ENCODE measurements around the gene HAUS8.

DNA sequence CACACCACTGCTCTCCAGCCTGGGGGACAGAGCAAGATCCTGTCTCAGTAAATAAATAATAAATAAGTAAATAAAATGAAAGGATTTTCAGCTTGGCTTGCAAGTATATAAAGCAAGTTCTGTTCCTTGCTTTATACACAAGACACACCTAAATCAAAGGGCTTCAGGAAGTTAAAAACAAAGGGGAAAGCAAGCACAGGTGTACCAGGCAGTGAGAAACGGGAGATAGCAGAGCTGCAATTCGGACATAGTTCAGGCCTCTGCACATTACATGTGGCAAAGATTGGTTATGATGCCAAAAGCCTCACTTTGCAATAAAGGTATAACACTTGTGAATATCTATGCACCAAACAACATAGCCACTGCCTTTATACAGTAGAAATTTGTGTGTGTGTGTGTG is 47.8 kb upstream of the HAUS8 start:
- TF ChIP-seq, protein P1, sequence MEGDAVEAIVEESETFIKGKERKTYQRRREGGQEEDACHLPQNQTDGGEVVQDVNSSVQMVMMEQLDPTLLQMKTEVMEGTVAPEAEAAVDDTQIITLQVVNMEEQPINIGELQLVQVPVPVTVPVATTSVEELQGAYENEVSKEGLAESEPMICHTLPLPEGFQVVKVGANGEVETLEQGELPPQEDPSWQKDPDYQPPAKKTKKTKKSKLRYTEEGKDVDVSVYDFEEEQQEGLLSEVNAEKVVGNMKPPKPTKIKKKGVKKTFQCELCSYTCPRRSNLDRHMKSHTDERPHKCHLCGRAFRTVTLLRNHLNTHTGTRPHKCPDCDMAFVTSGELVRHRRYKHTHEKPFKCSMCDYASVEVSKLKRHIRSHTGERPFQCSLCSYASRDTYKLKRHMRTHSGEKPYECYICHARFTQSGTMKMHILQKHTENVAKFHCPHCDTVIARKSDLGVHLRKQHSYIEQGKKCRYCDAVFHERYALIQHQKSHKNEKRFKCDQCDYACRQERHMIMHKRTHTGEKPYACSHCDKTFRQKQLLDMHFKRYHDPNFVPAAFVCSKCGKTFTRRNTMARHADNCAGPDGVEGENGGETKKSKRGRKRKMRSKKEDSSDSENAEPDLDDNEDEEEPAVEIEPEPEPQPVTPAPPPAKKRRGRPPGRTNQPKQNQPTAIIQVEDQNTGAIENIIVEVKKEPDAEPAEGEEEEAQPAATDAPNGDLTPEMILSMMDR (IDR thresholded peaks at IDR 0.05; ENCODE audit: poor library complexity, severe bottlenecking) = no peak
- TF ChIP-seq SMC3 (conservative IDR thresholded peaks at IDR 0.05; ENCODE audit: poor library complexity) (no peak), MXI1 (conservative IDR thresholded peaks at IDR 0.05; ENCODE audit: poor library complexity, severe bottlenecking) (no peak)
- TF ChIP-seq, protein P2, sequence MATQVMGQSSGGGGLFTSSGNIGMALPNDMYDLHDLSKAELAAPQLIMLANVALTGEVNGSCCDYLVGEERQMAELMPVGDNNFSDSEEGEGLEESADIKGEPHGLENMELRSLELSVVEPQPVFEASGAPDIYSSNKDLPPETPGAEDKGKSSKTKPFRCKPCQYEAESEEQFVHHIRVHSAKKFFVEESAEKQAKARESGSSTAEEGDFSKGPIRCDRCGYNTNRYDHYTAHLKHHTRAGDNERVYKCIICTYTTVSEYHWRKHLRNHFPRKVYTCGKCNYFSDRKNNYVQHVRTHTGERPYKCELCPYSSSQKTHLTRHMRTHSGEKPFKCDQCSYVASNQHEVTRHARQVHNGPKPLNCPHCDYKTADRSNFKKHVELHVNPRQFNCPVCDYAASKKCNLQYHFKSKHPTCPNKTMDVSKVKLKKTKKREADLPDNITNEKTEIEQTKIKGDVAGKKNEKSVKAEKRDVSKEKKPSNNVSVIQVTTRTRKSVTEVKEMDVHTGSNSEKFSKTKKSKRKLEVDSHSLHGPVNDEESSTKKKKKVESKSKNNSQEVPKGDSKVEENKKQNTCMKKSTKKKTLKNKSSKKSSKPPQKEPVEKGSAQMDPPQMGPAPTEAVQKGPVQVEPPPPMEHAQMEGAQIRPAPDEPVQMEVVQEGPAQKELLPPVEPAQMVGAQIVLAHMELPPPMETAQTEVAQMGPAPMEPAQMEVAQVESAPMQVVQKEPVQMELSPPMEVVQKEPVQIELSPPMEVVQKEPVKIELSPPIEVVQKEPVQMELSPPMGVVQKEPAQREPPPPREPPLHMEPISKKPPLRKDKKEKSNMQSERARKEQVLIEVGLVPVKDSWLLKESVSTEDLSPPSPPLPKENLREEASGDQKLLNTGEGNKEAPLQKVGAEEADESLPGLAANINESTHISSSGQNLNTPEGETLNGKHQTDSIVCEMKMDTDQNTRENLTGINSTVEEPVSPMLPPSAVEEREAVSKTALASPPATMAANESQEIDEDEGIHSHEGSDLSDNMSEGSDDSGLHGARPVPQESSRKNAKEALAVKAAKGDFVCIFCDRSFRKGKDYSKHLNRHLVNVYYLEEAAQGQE (IDR thresholded peaks at IDR 0.05; ENCODE audit: borderline replicate concordance) = no peak

Data from neural cell (in vitro differentiated cells).